GM19238 (cell line): ENCODE data around the gene UBE2QL1.
A peak's percentile ranks its signal among the peaks of the same experiment; 100 is the strongest.
"Not testable (repeated sequence)": the region's sequence is repeated elsewhere in the genome, so short reads cannot be mapped to it uniquely, and the experiment has no call there.

ENCODE experiments used
- DNase-seq: peaks from one replicate; pipeline ENCODE4 v3.0.0; 2011; ENCODE audit warnings: low spot score; ENCODE audit not compliant: insufficient read length

Gene UBE2QL1

GRCh38 chr5:6495433-6496206 lies 47.0 kb downstream of the UBE2QL1 start:
- no peak for DNase-seq

GRCh38 chr5:6496207-6496584 lies 47.5 kb downstream of the UBE2QL1 start:
- peak; percentile 32 for DNase-seq

- DNase-seq = no peak
Measured at GRCh38 chr5:6496636-6497035, 48.0 kb downstream of the UBE2QL1 start.

GRCh38 chr5:6497262-6497661 lies 48.6 kb downstream of the UBE2QL1 start:
- no peak for DNase-seq

GRCh38 chr5:6498968-6499367 lies 50.3 kb downstream of the UBE2QL1 start:
- no peak for DNase-seq

- DNase-seq = no peak
Measured at GRCh38 chr5:6501701-6502100, 53.0 kb downstream of the UBE2QL1 start.

GRCh38 chr5:6502421-6502820 lies 53.8 kb downstream of the UBE2QL1 start:
- DNase-seq = no peak

- no peak for DNase-seq
Measured at GRCh38 chr5:6503342-6503741, 54.7 kb downstream of the UBE2QL1 start.

- no peak for DNase-seq
Measured at GRCh38 chr5:6504677-6505415, 56.2 kb downstream of the UBE2QL1 start.

GRCh38 chr5:6505416-6505755 lies 56.7 kb downstream of the UBE2QL1 start:
- DNase-seq = no peak

GRCh38 chr5:6505783-6506557 lies 57.3 kb downstream of the UBE2QL1 start:
- DNase-seq = no peak

GRCh38 chr5:6506611-6507010 lies 58.0 kb downstream of the UBE2QL1 start:
- no peak for DNase-seq

GRCh38 chr5:6508931-6509330 lies 60.3 kb downstream of the UBE2QL1 start:
- no peak for DNase-seq

- DNase-seq = no peak
Measured at GRCh38 chr5:6510132-6510531, 61.5 kb downstream of the UBE2QL1 start.

- DNase-seq = no peak
Measured at GRCh38 chr5:6510973-6511372, 62.3 kb downstream of the UBE2QL1 start.

- DNase-seq = not testable (repeated sequence)
Measured at GRCh38 chr5:6515812-6516211, 67.2 kb downstream of the UBE2QL1 start.

GRCh38 chr5:6516823-6517222 lies 68.2 kb downstream of the UBE2QL1 start:
- no peak for DNase-seq

- no peak for DNase-seq
Measured at GRCh38 chr5:6517510-6517909, 68.9 kb downstream of the UBE2QL1 start.

GRCh38 chr5:6518298-6519057 lies 69.8 kb downstream of the UBE2QL1 start:
- DNase-seq = no peak

GRCh38 chr5:6520201-6520600 lies 71.5 kb downstream of the UBE2QL1 start:
- DNase-seq = no peak

- DNase-seq = no peak
Measured at GRCh38 chr5:6522331-6522730, 73.7 kb downstream of the UBE2QL1 start.
